HCEC 1CT (cell line): ENCODE data around the gene SMG6.
A peak's percentile ranks its signal among the peaks of the same experiment; 100 is the strongest.

ENCODE experiments used
- DNase-seq: peaks from one replicate; pipeline ENCODE4 v3.0.0-alpha.2; 2017

The SMG6 gene

DNA sequence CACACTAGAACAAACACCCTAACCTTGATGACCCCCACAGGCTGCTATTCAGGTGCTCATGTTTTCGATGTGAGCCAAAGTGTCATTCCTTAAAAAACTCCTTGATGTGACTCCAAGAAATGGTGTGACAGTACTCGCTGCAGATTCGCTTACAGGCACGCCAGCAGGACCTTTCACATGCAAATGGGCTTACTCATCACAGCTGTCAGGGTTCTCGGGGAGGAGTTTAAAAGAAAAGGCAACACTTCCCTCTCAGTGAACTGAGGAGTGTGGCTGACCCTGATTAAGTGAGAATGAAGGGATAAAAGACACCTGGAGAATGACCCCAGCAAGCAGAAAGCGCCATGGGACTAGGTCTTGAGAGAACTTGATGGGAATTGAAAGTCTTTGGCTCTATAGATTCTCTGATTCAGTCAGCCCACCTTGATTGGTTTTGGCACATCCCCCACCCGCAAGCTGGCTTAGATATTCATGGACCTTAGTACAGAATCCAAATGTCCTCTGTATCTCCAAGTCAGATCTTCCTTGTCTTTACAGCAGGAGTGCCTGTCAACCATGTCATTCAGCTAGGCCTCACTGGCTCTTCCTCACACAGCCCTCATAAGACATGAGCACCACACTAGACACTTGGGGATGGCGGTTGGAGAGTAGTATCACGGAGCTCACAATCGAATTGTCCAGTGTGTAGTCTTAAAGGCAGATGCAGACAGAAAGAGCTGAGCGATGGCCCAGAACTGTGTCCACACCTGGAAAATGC is 166.1 kb downstream of the SMG6 start:
- peak; percentile 73 for DNase-seq

- no peak for DNase-seq
Measured at GRCh38 chr17:2136241-2136640, 167.3 kb downstream of the SMG6 start.

DNA sequence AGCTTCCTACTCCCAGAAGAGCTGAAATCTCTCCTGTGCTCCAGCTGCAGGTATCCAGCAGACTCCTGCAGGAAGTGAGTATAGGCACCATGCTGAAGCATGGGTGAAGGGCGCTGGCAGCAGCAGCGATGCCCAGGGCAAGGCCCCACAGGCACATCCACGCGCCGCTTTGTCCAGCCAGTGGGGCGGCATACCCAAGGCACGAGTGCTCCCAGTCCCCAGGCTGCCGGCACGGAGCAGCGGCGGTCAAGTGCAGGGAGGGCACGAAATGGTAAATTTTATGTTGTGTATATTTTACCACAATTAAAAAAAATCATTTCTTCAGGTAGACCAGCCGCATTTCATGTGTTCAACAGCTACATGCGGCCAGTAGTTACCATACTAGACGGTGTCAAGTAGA is 175.6 kb downstream of the SMG6 start:
- no peak for DNase-seq

GRCh38 chr17:2125013-2125535 is 178.5 kb downstream of the SMG6 start:
- DNase-seq: no peak

- no peak for DNase-seq
Measured at GRCh38 chr17:2124391-2124790, 179.2 kb downstream of the SMG6 start.

DNA sequence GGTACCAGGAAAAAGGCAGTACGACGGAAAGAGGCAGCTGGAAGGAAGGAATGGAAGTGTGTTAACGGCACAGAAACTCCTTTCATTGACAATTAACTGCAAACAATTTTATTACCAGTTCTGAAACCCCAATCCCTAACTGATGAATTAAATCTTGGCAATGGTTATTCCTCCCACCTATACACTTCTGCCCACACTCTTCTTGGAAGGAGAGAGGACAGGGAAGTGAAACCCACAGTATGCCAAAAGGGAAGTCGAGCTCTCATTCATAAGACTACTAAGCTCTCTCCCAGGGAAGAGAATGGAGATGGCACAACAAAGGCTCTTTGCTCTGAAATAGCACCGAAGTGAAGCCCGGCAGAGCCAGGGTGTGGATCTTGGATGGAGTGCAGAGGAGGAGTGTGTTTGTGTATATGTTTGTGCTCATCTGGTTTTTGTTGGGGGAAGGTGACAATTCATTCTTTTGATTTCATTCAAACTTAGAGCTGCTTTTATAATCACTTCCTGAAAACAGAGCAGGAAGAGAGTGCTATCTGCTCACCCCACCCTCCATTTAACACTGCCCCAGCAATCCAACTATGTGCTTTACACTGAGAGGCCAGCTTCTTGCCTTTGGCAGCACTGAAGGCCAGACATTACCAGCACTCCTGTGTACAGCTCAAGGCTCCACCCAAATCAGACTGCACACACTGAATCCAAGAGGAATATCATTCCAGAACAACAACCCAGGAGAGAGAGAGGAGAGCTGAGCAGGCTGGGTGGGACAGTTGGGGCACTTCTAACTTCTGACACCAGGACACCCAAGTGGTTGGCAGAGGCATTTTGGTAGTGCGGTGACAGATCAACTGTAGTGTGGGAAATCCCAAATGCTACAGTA is 180.0 kb downstream of the SMG6 start:
- DNase-seq: no peak

GRCh38 chr17:2122641-2123302 is 180.8 kb downstream of the SMG6 start:
- DNase-seq: no peak

DNA sequence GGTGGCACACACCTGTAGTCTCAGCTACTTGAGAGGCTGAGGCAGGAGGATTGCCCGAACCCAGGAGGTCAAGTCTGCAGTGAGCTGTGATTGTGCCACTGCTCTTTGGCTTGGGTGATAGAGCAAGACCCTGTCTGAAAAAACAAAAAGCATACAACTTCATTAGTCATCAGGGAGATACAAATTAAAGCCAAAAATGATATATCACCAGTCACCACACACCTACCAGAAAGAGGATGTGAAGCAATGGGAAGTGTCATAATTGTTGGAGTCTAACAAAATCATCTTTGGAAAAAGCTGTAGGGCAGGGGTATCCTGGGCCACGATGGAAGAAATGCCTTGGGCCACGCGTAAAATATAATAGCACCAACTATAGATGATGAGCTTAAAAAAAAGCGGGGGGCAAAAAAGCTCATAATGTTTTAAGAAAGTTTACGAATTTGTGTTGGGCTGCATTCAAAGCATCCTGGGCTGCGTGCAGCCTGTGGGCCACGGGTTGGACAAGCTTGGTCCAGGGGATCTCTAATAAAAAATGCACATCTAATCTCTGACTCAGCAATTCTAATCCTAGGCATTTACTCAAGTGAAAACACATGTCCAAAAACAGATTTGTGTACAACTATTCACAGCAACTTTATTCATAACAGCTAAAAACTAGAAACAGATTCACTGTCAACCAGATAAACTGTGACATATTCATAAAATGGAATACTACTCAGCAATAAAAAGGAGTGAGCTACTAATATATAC is 182.8 kb downstream of the SMG6 start:
- peak; percentile 62 for DNase-seq

DNA sequence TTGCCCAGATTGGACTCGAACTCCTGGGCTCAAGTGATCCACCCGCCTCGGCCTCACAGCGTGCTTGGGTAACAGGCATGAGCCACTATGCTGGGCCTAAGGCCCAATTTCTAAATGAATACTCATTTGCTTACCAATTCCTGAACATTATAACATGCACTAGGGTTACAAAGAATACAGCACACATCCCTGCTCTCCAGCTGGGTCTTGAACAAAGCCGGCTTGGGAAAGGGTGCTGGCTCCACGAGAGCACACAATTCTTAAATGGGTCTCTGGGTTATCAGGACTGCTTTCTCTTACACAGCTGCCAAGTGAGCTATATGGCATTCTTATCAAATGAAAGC is 190.3 kb downstream of the SMG6 start:
- DNase-seq: no peak

- DNase-seq: peak; percentile 53
Measured at GRCh38 chr17:2111691-2112090, 191.9 kb downstream of the SMG6 start.

DNA sequence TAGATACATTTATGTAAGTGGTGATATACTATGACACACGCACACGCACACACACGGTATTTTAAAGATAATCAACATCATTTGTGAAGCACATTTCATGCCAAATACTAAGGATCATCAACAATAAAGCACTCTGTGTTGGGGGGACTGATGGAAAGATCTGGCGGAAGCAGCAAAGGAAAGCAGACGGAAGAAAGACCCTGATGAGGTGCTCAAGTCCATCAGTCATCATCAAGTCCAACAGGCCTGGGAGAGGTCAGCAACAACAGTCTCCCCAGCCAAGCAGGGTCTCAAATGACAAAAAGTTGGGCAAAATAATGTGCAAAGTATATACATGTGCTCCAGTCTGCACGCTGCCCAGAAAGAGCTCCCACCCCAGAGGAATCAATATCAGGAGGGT is 193.1 kb downstream of the SMG6 start:
- no peak for DNase-seq

DNA sequence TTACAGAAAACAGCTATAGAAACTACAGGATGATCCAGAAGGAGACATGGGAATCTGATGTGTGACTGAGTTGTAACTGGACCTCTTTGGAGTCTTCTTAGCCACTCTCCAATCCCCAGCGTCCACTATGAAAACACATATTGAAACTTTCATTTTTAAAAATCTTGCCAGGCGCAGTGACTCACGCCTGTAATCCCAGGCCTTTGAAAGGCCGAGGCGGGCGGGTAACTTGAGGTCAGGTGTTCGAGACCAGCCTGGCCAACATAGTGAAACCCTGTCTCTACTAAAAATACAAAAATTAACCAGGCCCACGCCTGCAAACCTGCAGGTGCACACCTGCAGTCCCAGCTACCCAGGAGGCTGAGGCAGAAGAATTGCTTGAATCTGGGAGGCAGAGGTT is 195.4 kb downstream of the SMG6 start:
- DNase-seq: no peak

- DNase-seq: no peak
Measured at GRCh38 chr17:2107506-2107905, 196.1 kb downstream of the SMG6 start.

DNA sequence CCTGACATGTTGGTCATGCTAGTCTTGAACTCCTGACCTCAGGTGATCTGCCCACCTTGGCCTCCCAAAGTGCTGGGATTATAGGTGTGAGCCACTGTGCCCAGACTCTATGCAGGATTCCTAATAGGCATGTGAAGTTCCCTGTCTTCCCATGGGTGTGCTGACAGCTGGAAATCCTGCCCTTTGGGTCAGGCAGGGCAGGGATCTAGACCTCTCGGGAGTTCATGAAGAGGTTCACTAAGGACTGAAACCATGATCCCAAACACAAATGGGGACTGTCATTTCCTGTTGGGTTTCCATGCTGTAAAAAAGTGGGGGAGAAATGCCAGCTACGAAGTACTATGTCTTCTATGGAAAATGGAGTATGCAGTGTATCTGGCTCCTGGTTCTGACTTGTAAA is 196.5 kb downstream of the SMG6 start:
- DNase-seq: no peak

- no peak for DNase-seq
Measured at GRCh38 chr17:2106308-2106955, 197.2 kb downstream of the SMG6 start.

GRCh38 chr17:2105663-2106062 is 197.9 kb downstream of the SMG6 start:
- no peak for DNase-seq

GRCh38 chr17:2102931-2103809 is 200.4 kb downstream of the SMG6 start:
- DNase-seq: peak; percentile 60

DNA sequence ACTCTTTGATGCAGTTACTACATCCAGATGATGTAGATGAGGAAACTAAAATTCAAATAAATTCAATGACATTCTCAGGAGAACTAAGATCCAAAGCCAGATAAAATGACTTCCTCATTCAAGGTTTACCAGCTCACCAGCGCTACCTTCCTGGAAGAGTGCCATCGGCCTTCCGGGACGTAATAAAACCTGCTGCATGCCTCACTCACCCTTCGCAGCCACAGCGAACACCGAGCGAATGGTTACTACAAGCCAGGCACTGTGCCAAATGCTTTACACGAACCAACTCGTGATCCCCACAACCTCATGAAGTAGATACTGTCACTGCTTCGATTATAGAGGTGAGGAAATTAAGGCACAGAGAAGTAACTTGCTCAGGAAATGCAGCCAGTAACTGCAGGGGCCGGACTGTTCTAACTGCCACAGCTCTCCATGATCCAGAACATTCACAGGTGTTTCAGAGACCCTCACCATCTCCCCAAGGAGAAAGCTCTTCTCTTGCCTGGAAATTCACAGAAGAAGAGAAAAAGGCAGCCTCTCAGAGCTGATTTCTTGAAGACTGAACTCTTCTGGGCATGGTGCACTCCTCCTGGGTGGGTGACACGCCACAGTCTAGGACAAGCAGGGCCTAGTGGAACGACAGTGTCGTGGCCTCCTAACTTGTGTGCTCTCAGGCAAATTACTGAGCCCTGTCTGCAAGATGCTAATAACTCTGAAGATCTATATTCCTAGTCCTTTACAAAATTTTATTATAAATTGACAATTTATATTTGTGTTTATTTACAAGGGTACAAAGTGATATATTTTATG is 201.9 kb downstream of the SMG6 start:
- no peak for DNase-seq

GRCh38 chr17:2095536-2095910 is 208.1 kb downstream of the SMG6 start:
- no peak for DNase-seq

DNA sequence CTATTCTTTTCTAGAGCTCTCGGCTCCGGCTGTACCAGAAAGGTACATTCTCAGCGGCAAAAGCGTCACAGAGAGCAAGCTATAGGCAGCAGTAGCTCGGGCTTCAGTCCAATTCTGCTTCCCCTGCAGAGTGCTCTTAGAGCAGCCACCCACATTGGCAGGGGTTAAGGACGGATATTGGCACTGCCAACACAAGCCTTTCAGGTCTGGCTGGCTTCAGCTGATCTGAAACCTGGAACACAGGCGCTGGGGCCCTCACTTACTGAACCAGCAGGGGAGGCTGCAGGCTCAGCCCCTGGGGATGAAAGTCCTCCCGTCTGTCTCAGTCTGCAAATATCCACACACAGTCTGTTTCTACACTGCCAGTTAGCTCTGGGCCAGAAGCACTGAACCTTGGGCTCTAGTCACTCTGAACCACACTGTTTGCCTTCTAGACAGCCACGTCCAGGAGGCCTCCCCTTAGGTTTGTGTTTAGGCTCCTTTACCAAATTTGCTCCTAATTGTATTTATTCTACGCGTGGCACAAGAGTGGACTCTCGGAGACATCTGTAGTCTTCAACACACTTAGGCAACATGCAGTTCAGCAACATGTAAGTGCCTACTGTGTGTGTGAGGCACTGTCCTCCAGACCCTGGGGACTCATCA is 208.6 kb downstream of the SMG6 start:
- DNase-seq: peak; percentile 15
